Osteoblast (primary cell): Measurements from ENCODE around the gene CRYGB. TPM values are rescaled to one million over a fixed set of nuclear protein-coding genes. Genes with fewer than 3 reads are reported as not detected.

Experiments used
- DNase-seq: peaks from one replicate; pipeline ENCODE4 v3.0.0; 2011; ENCODE audit warnings: low spot score, mixed read lengths; ENCODE audit not compliant: insufficient read length; ENCODE audit errors: missing footprints
- H2AFZ ChIP-seq: 2 replicates; pipeline ENCODE4 v1.6.0; 2011; ENCODE audit warnings: mild to moderate bottlenecking, low read length
- H3K27ac ChIP-seq: 2 replicates; pipeline ENCODE4 v1.5.1; 2011; ENCODE audit warnings: mild to moderate bottlenecking, low read depth, low read length, moderate library complexity
- H3K27me3 ChIP-seq: 2 replicates; pipeline ENCODE4 v1.6.0; 2012; ENCODE audit warnings: mild to moderate bottlenecking, control low read depth, inconsistent platforms, low read length, moderate library complexity; ENCODE audit not compliant: insufficient read depth
- H3K36me3 ChIP-seq: 2 replicates; pipeline ENCODE4 v1.5.1; 2011; ENCODE audit warnings: mild to moderate bottlenecking, low read length, control low read depth, moderate library complexity; ENCODE audit not compliant: insufficient read depth
- H3K4me1 ChIP-seq: 2 replicates; pipeline ENCODE4 v1.5.1; 2011; ENCODE audit warnings: mild to moderate bottlenecking, low read length, control low read depth, moderate library complexity; ENCODE audit not compliant: insufficient read depth
- H3K4me2 ChIP-seq: 2 replicates; pipeline ENCODE4 v1.6.0; 2011; ENCODE audit warnings: mild to moderate bottlenecking, low read length; ENCODE audit not compliant: insufficient read depth
- H3K4me3 ChIP-seq: fragments of 200-600 bp; sonication (generic); 3 replicates; pipeline ENCODE4 v1.5.1; 2012; ENCODE audit warnings: mild to moderate bottlenecking, low read length, inconsistent platforms; ENCODE audit not compliant: insufficient read depth
- H3K79me2 ChIP-seq: 2 replicates; pipeline ENCODE4 v1.6.0; 2012; ENCODE audit warnings: mild to moderate bottlenecking, low read length, control low read depth, inconsistent platforms; ENCODE audit not compliant: insufficient read depth
- H3K9me3 ChIP-seq: 2 replicates; pipeline ENCODE4 v1.5.1; 2011; ENCODE audit warnings: low read depth, low read length, control low read depth
- H4K20me1 ChIP-seq: 2 replicates; pipeline ENCODE4 v1.6.0; 2012; ENCODE audit warnings: mild to moderate bottlenecking, low read length, control low read depth; ENCODE audit not compliant: insufficient read depth
- total RNA-seq: library from RNA; depleted of rRNA; stranded (reverse); fragments of >200 nt; gene quantifications from 2 replicates; pipeline ENCODE4 v1.2.3, GENCODE V29; 2012
- TF ChIP-seq, protein P1 (sequence below): IDR thresholded peaks from 2 replicates; pipeline ENCODE4 v1.5.1; 2011; ENCODE audit warnings: mild to moderate bottlenecking, low read depth, low read length, moderate library complexity; ENCODE audit errors: extremely low read depth

CRYGB gene
- total RNA-seq, 1 donor = not detected

DNA sequence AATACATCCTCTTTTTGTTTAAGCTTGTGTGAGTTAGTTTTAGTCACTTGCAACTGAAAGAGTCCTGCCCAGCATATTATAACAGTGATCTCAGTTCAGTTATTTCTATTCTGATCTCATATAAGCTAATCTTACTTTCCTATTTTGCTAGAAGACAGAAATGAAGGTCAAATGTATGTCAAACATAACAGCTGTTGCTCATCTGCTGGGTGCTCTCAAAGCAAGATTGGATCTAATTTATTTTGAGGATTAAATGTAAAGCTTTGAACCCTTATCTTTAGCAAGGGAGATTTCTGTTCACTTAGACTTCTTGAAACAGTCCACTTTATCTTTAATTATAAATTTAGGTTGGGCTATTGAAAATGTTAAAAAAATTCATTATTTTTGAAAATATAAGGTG, 52.8 kb downstream of the CRYGB start:
- Histone ChIP-seq H3K4me2 (no peak overlapping the region), H3K36me3 (no peaks in the 10 kb centered on the region), H3K4me3 (no peak overlapping the region), H3K27me3 (peaks cover 2% of the 10 kb centered on the region), H4K20me1 (no peaks in the 10 kb centered on the region), H3K79me2 (no peaks in the 10 kb centered on the region), H3K9me3 (no peaks in the 10 kb centered on the region), H2AFZ (no peak overlapping the region), H3K4me1 (peaks cover 4% of the 10 kb centered on the region), H3K27ac (no peak overlapping the region)
- no peak for DNase-seq
- TF ChIP-seq, protein P1, sequence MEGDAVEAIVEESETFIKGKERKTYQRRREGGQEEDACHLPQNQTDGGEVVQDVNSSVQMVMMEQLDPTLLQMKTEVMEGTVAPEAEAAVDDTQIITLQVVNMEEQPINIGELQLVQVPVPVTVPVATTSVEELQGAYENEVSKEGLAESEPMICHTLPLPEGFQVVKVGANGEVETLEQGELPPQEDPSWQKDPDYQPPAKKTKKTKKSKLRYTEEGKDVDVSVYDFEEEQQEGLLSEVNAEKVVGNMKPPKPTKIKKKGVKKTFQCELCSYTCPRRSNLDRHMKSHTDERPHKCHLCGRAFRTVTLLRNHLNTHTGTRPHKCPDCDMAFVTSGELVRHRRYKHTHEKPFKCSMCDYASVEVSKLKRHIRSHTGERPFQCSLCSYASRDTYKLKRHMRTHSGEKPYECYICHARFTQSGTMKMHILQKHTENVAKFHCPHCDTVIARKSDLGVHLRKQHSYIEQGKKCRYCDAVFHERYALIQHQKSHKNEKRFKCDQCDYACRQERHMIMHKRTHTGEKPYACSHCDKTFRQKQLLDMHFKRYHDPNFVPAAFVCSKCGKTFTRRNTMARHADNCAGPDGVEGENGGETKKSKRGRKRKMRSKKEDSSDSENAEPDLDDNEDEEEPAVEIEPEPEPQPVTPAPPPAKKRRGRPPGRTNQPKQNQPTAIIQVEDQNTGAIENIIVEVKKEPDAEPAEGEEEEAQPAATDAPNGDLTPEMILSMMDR = no peak

Other genes starting within 250 kb of the CRYGB start
- gene PLEKHM3, start 120.6 kb downstream of the CRYGB start, total RNA-seq = 23.3 and 23.5 TPM in 2 replicates
- not detected in 2 replicates for gene CRYGD, start 21.6 kb downstream of the CRYGB start, total RNA-seq
- not detected in 2 replicates for gene CRYGC, start 16.3 kb downstream of the CRYGB start, total RNA-seq
- gene CRYGA, start 17.4 kb upstream of the CRYGB start, total RNA-seq = not detected in 2 replicates
- gene C2orf80, start 43.9 kb upstream of the CRYGB start, total RNA-seq = not detected in 2 replicates
- 181 and 226 TPM in 2 replicates for gene IDH1, start 108.9 kb upstream of the CRYGB start, total RNA-seq
- 52.7 and 57.9 TPM in 2 replicates for gene PIKFYVE, start 120.1 kb upstream of the CRYGB start, total RNA-seq